HepG2 (cell line): ENCODE data around the gene NME7.

Experiments used
- CCAR2 ChIP-seq: fragments of 200-400 bp; formaldehyde crosslinking; optimal IDR thresholded peaks from 2 replicates; pipeline ENCODE3; 2018; ENCODE audit warnings: low read depth, mild to moderate bottlenecking, low read length, moderate library complexity
- MXI1 ChIP-seq: IDR thresholded peaks from 3 replicates; pipeline ENCODE4 v1.6.1; 2012; ENCODE audit warnings: low read depth, low read length, inconsistent platforms, borderline replicate concordance
- POLR2G ChIP-seq: fragments of 200-400 bp; formaldehyde crosslinking; IDR thresholded peaks from 2 replicates; pipeline ENCODE4 v1.6.1; 2018; ENCODE audit warnings: mild to moderate bottlenecking, low read depth, low read length, moderate library complexity
- SYNCRIP ChIP-seq: fragments of 200-400 bp; formaldehyde crosslinking; IDR thresholded peaks from 2 replicates; pipeline ENCODE4 v1.6.1; 2018; ENCODE audit warnings: mild to moderate bottlenecking, low read depth, low read length; ENCODE audit not compliant: insufficient read depth
- TEAD2 ChIP-seq: sonication (generic); formaldehyde crosslinking; IDR thresholded peaks from 2 replicates; pipeline ENCODE4 v1.9.0; 2021; ENCODE audit warnings: missing genetic modification reagents
- ZBTB8A ChIP-seq: sonication (generic); formaldehyde crosslinking; IDR thresholded peaks from 2 replicates; pipeline ENCODE4 v1.4.0; 2020; ENCODE audit warnings: mild to moderate bottlenecking, low read depth, missing genetic modification reagents, borderline replicate concordance

DNA sequence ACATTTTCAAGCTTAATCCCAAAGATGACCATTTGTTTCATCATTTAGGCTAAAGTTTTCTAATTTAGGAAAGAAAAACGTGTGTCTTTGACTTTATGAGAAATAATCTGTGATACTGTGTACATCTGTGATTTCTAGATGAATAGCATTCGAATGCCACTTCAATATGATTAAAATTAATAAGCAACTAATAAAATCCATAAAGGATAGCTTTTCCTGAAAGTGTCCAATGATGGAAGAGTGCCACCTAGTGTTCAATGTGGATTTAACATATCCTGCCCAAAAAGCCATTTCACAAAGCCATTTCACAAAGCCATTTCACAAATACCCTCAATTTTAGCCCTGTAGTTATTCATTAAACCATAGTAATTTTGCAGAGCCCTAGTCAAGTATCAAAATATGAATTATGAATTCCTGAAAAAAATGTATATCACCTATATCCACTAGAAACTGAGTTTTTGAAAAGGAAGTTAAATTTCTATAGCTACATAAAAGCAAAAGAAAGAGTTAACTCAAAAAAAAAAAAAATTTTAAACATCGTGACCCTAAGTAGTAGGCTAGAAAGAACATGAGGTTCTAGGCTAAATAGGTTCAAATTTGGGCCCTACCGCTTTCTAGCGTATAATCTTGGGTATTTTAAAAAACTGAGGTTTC is 19.1 kb downstream of the NME7 start:
- TF ChIP-seq ZBTB8A: no peak
- TF ChIP-seq MXI1: no peak
- TF ChIP-seq TEAD2: no peak
- TF ChIP-seq POLR2G: no peak
- no peak for TF ChIP-seq CCAR2
- TF ChIP-seq SYNCRIP: no peak
